Loucy (cell line): ENCODE measurements around the gene POFUT2.

Experiments used
- H2AFZ ChIP-seq: fragments of 200-600 bp; sonication (generic); 2 replicates; pipeline ENCODE4 v1.6.0; 2016; ENCODE audit warnings: antibody characterized with exemption, mild to moderate bottlenecking, low read length, moderate library complexity
- H3F3A ChIP-seq: fragments of 200-600 bp; 2 replicates; pipeline ENCODE4 v1.6.0; 2016; ENCODE audit warnings: antibody characterized with exemption, low read depth, mild to moderate bottlenecking
- H3K27me3 ChIP-seq: fragments of 200-600 bp; sonication (generic); 2 replicates; pipeline ENCODE4 v1.6.1; 2014; ENCODE audit warnings: low read length, mild to moderate bottlenecking; ENCODE audit not compliant: insufficient read depth, poor library complexity, severe bottlenecking
- H3K36me3 ChIP-seq: fragments of 200-600 bp; sonication (generic); 2 replicates; pipeline ENCODE4 v1.6.1; 2016; ENCODE audit warnings: low read length; ENCODE audit not compliant: insufficient read depth
- H3K4me1 ChIP-seq: fragments of 200-600 bp; sonication (generic); 2 replicates; pipeline ENCODE4 v1.5.1; 2014; ENCODE audit warnings: low read length, mild to moderate bottlenecking; ENCODE audit not compliant: insufficient read depth, poor library complexity, severe bottlenecking
- H3K4me2 ChIP-seq: fragments of 200-600 bp; sonication (generic); 2 replicates; pipeline ENCODE4 v1.6.0; 2014; ENCODE audit warnings: antibody characterized with exemption, low read length, low read depth, mild to moderate bottlenecking; ENCODE audit not compliant: poor library complexity, severe bottlenecking
- H3K4me3 ChIP-seq: fragments of 200-600 bp; sonication (generic); 2 replicates; pipeline ENCODE4 v1.5.1; 2014; ENCODE audit warnings: low read length, mild to moderate bottlenecking, mixed read lengths; ENCODE audit not compliant: poor library complexity, severe bottlenecking
- H3K79me2 ChIP-seq: fragments of 200-600 bp; sonication (generic); 2 replicates; pipeline ENCODE4 v1.6.1; 2014; ENCODE audit warnings: low read length; ENCODE audit not compliant: insufficient read depth
- H3K9ac ChIP-seq: fragments of 200-600 bp; sonication (generic); 2 replicates; pipeline ENCODE4 v1.6.0; 2014; ENCODE audit warnings: mild to moderate bottlenecking, low read depth, low read length, moderate library complexity; ENCODE audit not compliant: poor library complexity, severe bottlenecking
- H3K9me2 ChIP-seq: fragments of 200-600 bp; sonication (generic); replicated peaks from 2 replicates; pipeline ENCODE4 v1.6.1; 2016; ENCODE audit warnings: low read depth, low read length, mixed read lengths
- H3K9me3 ChIP-seq: fragments of 200-600 bp; sonication (generic); 2 replicates; pipeline ENCODE4 v1.6.1; 2014; ENCODE audit warnings: mild to moderate bottlenecking, antibody characterized with exemption, low read length, low read depth; ENCODE audit not compliant: insufficient read depth
- H4K20me1 ChIP-seq: fragments of 200-600 bp; sonication (generic); 2 replicates; pipeline ENCODE4 v1.6.0; 2014; ENCODE audit warnings: antibody characterized with exemption, low read length, mild to moderate bottlenecking; ENCODE audit not compliant: insufficient read depth, poor library complexity, severe bottlenecking
- EZH2phosphoT487 ChIP-seq: fragments of 200-600 bp; IDR thresholded peaks from 2 replicates; pipeline ENCODE4 v1.6.1; 2018; ENCODE audit warnings: antibody characterized with exemption, mild to moderate bottlenecking, moderate library complexity, borderline replicate concordance
- TF ChIP-seq, protein P1 (sequence below): fragments of 200-600 bp; sonication (generic); conservative IDR thresholded peaks from 2 replicates; pipeline ENCODE4 v1.5.1; 2014; ENCODE audit warnings: mild to moderate bottlenecking, antibody characterized with exemption, low read length

The POFUT2 gene, protein sequence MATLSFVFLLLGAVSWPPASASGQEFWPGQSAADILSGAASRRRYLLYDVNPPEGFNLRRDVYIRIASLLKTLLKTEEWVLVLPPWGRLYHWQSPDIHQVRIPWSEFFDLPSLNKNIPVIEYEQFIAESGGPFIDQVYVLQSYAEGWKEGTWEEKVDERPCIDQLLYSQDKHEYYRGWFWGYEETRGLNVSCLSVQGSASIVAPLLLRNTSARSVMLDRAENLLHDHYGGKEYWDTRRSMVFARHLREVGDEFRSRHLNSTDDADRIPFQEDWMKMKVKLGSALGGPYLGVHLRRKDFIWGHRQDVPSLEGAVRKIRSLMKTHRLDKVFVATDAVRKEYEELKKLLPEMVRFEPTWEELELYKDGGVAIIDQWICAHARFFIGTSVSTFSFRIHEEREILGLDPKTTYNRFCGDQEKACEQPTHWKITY

DNA sequence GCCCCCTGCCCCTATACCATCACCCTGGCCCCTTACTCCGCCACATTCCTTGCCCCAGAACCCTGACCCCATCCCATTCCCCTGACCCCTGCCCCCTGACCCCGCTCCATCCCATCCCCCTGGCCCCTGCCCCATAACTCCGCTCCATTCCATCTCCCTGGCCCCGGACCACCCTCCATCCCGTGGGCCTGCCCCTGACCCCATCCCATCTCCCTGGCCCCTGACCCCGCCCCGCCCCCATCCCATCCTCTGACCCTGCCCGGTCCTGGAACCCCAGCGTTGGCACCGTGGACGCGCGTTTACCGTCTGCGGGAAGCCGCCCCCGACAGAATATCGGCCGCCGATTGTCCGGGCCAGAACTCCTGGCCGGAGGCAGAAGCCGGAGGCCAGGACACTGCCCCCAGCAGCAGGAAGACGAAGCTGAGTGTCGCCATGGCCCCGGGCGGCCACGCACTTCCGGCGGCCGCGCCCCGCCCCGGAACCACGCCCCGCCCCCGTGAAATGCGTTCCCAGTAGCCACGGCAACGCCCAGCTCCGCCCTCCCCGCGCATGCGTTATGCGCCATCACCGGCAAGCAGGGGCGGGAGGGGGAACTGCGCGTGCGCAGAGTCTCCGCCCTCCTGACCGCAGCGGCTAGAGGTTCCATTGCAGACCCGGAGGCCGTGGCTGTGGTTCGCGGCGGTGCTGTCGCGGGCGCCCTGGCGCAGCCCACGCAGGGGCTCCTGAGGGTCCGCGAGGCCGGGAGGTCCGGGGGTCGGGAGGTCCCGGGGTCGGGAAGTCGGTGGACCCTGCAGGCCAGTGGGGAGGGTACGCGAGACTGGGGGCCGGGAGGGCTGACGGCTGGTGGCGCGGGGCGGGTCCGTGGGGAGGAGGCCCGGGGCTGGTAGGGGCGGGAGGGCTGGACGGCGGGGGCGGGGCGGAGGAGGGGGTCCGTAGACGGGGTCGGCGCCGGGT, at the start of gene POFUT2:
TSS of gene POFUT2 (minus strand) at position 458 of the 954 bp plus-strand sequence. CDS start at position 434, 24 bp downstream.
- Histone ChIP-seq H3K4me2 (peak within 1 kb of the TSS; percentile 67), H4K20me1 (peaks cover 3% of the 10 kb centered on the region), H3K36me3 (no peaks in the 10 kb centered on the region), H3K9me3 (no peaks in the 10 kb centered on the region), H3K4me1 (peaks cover 11% of the 10 kb centered on the region), H3K79me2 (peaks cover 11% of the 10 kb centered on the region; the same call in 1 of the 2 replicates), H3K9ac (peak within 1 kb of the TSS; percentile 79), H3K27me3 (no peaks in the 10 kb centered on the region), H2AFZ (peak within 1 kb of the TSS; percentile 98), H3F3A (no peaks in the 10 kb centered on the region), H3K4me3 (peak within 1 kb of the TSS; percentile 98), H3K9me2 (no peaks in the 10 kb centered on the region)
- TF ChIP-seq EZH2phosphoT487, result no peak
- TF ChIP-seq, protein P1, sequence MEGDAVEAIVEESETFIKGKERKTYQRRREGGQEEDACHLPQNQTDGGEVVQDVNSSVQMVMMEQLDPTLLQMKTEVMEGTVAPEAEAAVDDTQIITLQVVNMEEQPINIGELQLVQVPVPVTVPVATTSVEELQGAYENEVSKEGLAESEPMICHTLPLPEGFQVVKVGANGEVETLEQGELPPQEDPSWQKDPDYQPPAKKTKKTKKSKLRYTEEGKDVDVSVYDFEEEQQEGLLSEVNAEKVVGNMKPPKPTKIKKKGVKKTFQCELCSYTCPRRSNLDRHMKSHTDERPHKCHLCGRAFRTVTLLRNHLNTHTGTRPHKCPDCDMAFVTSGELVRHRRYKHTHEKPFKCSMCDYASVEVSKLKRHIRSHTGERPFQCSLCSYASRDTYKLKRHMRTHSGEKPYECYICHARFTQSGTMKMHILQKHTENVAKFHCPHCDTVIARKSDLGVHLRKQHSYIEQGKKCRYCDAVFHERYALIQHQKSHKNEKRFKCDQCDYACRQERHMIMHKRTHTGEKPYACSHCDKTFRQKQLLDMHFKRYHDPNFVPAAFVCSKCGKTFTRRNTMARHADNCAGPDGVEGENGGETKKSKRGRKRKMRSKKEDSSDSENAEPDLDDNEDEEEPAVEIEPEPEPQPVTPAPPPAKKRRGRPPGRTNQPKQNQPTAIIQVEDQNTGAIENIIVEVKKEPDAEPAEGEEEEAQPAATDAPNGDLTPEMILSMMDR, result no peak

DNA sequence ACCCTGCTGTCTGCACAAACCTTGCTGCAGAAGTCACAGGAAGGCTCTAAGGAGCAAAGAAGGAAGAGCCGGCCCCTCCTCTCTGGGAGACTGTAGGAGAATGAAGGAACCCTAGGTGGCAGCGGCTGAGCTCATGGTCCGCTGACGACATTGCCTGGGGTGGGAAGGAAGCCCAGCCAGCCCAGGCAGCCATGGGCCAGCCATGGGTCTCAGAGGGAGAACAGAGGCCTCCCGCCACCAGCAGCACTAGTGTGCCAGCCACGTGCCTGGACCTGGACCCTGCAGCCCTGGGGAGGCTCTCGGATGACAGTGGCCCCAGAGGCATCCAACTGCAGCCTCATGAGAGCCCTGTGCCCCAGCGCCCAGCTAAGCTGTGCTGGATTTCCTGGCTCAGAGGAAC, 49.2 kb upstream of the POFUT2 start:
- TF ChIP-seq, protein P1, result no peak
- no peak for TF ChIP-seq EZH2phosphoT487
- H3F3A ChIP-seq, result no peaks in the 10 kb centered on the region
- no peak overlapping the region for H2AFZ ChIP-seq
- no peak overlapping the region for H3K4me2 ChIP-seq
- no peaks in the 10 kb centered on the region for H3K4me1 ChIP-seq
- no peaks in the 10 kb centered on the region for H3K9me2 ChIP-seq
- no peaks in the 10 kb centered on the region for H3K27me3 ChIP-seq
- no peaks in the 10 kb centered on the region for H4K20me1 ChIP-seq
- no peak overlapping the region for H3K9ac ChIP-seq
- no peak overlapping the region for H3K4me3 ChIP-seq
- H3K36me3 ChIP-seq, result no peaks in the 10 kb centered on the region
- no peaks in the 10 kb centered on the region for H3K9me3 ChIP-seq
- no peaks in the 10 kb centered on the region for H3K79me2 ChIP-seq

- H3K27me3 ChIP-seq, result no peaks in the 10 kb centered on the region
- TF ChIP-seq EZH2phosphoT487, result no peak
- TF ChIP-seq, protein P1, result no peak
- no peaks in the 10 kb centered on the region for H3K9me2 ChIP-seq
- no peaks in the 10 kb centered on the region for H3F3A ChIP-seq
- H3K79me2 ChIP-seq, result no peaks in the 10 kb centered on the region
- H4K20me1 ChIP-seq, result no peaks in the 10 kb centered on the region
- H3K9me3 ChIP-seq, result no peaks in the 10 kb centered on the region
- H3K9ac ChIP-seq, result no peak overlapping the region
- no peak overlapping the region for H2AFZ ChIP-seq
- H3K36me3 ChIP-seq, result no peaks in the 10 kb centered on the region
- H3K4me1 ChIP-seq, result no peaks in the 10 kb centered on the region
- H3K4me2 ChIP-seq, result no peak overlapping the region
- no peak overlapping the region for H3K4me3 ChIP-seq
These were observed 48.8 kb upstream of the POFUT2 start for GRCh38 chr21:45336535-45336810.
